ENCODE data around the gene STPG1.

DNA sequence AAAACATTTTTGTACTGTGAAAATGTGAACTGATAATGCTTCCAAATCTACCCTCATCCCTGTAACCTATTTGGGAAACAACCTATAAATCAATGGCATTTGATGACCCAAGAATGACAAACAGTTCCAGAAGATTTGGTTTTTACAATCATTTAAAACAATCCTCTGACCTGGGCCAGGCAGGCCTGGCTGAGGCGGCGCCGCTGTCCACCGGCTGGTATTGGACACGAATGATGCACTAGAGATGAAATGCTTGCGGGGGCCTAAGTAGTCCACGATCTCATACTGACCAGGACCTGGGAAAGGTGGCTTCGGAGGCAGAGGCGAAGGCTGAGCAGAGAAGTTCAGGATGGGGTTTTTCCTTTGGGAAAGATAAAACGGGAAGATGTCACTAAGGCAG is 52.9 kb downstream of the STPG1 start:
- TF ChIP-seq, protein P1, sequence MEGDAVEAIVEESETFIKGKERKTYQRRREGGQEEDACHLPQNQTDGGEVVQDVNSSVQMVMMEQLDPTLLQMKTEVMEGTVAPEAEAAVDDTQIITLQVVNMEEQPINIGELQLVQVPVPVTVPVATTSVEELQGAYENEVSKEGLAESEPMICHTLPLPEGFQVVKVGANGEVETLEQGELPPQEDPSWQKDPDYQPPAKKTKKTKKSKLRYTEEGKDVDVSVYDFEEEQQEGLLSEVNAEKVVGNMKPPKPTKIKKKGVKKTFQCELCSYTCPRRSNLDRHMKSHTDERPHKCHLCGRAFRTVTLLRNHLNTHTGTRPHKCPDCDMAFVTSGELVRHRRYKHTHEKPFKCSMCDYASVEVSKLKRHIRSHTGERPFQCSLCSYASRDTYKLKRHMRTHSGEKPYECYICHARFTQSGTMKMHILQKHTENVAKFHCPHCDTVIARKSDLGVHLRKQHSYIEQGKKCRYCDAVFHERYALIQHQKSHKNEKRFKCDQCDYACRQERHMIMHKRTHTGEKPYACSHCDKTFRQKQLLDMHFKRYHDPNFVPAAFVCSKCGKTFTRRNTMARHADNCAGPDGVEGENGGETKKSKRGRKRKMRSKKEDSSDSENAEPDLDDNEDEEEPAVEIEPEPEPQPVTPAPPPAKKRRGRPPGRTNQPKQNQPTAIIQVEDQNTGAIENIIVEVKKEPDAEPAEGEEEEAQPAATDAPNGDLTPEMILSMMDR (conservative IDR thresholded peaks at IDR 0.05) = no peak
- TF ChIP-seq ZFX (IDR thresholded peaks at IDR 0.05) = no peak

Measured in C4-2B (cell line).